HG03066 (cell line): Measurements from ENCODE around the gene DPEP3.
A peak's percentile ranks its signal among the peaks of the same experiment; 100 is the strongest.

ENCODE experiments used
- ATAC-seq: cut with Tn5 transposase; IDR thresholded peaks from one replicate; pipeline ENCODE4 v1.9.1; 2021; ENCODE audit warnings: low read depth; ENCODE audit not compliant: unreplicated experiment

The DPEP3 gene

GRCh38 chr16:67967958-67968399, 12.3 kb downstream of the DPEP3 start:
- peak; percentile 28 for ATAC-seq

GRCh38 chr16:67967183-67967957, 12.9 kb downstream of the DPEP3 start:
- no peak for ATAC-seq

- no peak for ATAC-seq
Observed at GRCh38 chr16:67966549-67967182, 13.6 kb downstream of the DPEP3 start.

GRCh38 chr16:67965668-67966548, 14.4 kb downstream of the DPEP3 start:
- no peak for ATAC-seq

- no peak for ATAC-seq
Observed at GRCh38 chr16:67964477-67965131, 15.7 kb downstream of the DPEP3 start.

- ATAC-seq: no peak
Observed at GRCh38 chr16:67963662-67964321, 16.5 kb downstream of the DPEP3 start.

- no peak for ATAC-seq
Observed at GRCh38 chr16:67963292-67963661, 17.0 kb downstream of the DPEP3 start.

- ATAC-seq: no peak
Observed at GRCh38 chr16:67962135-67962534, 18.2 kb downstream of the DPEP3 start.

- no peak for ATAC-seq
Observed at GRCh38 chr16:67961551-67961957, 18.7 kb downstream of the DPEP3 start.

- ATAC-seq: no peak
Observed at GRCh38 chr16:67959536-67960329, 20.6 kb downstream of the DPEP3 start.

GRCh38 chr16:67957622-67958021, 22.7 kb downstream of the DPEP3 start:
- ATAC-seq: no peak

- no peak for ATAC-seq
Observed at GRCh38 chr16:67954421-67955196, 25.7 kb downstream of the DPEP3 start.

- ATAC-seq: no peak
Observed at GRCh38 chr16:67953641-67954375, 26.5 kb downstream of the DPEP3 start.

- ATAC-seq: no peak
Observed at GRCh38 chr16:67951485-67951884, 28.8 kb downstream of the DPEP3 start.

- ATAC-seq: no peak
Observed at GRCh38 chr16:67950335-67950843, 29.9 kb downstream of the DPEP3 start.

- no peak for ATAC-seq
Observed at GRCh38 chr16:67949645-67950044, 30.7 kb downstream of the DPEP3 start.

- ATAC-seq: no peak
Observed at GRCh38 chr16:67948015-67948414, 32.3 kb downstream of the DPEP3 start.
